Fibroblast of lung (primary cell): ENCODE measurements around the gene CYP2C18. TPM values are rescaled to one million over a fixed set of nuclear protein-coding genes. Genes with fewer than 3 reads are reported as not detected.
"Not testable (repeated sequence)": the region's sequence is repeated elsewhere in the genome, so short reads cannot be mapped to it uniquely, and the experiment has no call there.

Source experiments
- DNase-seq, 2 donors: peaks; one replicate each; pipeline versions ENCODE4 v3.0.0 to v3.0.0-alpha.2; 2010; ENCODE audit warnings: low read depth in 2 of 2
- H2AFZ ChIP-seq: 2 replicates; pipeline ENCODE4 v1.5.1; 2012; ENCODE audit warnings: low read length, control low read depth, inconsistent platforms
- H3K27ac ChIP-seq: 2 replicates; pipeline ENCODE4 v1.5.1; 2011; ENCODE audit warnings: low read length, control low read depth; ENCODE audit not compliant: insufficient read depth
- H3K27me3 ChIP-seq: 2 replicates; pipeline ENCODE4 v1.5.1; 2011; ENCODE audit warnings: mild to moderate bottlenecking, low read length; ENCODE audit not compliant: control insufficient read depth, insufficient read depth
- H3K36me3 ChIP-seq: 2 replicates; pipeline ENCODE4 v1.5.1; 2011; ENCODE audit warnings: low read length; ENCODE audit not compliant: control insufficient read depth, insufficient read depth
- H3K4me1 ChIP-seq: 2 replicates; pipeline ENCODE4 v1.5.1; 2011; ENCODE audit warnings: low read length; ENCODE audit not compliant: control insufficient read depth, insufficient read depth; ENCODE audit errors: extremely low read depth
- H3K4me2 ChIP-seq: 2 replicates; pipeline ENCODE4 v1.5.1; 2011; ENCODE audit warnings: low read length, control low read depth; ENCODE audit not compliant: insufficient read depth; ENCODE audit errors: extremely low read depth
- H3K4me3 ChIP-seq, 4 experiments: fragments of 200-600 bp in 1 of 4; sonication (generic) in 1 of 4; replicated peaks in 1 of 4; 2 replicates each; pipeline ENCODE4 v1.5.1; 2011 to 2016; ENCODE audit warnings: low read length in 4 of 4, low read depth in 3 of 4, mild to moderate bottlenecking in 3 of 4, control low read depth in 2 of 4, inconsistent platforms in 1 of 4, mixed read lengths in 1 of 4; ENCODE audit not compliant: insufficient read depth in 1 of 4; ENCODE audit errors: control extremely low read depth in 1 of 4
- H3K79me2 ChIP-seq: 2 replicates; pipeline ENCODE4 v1.5.1; 2012; ENCODE audit warnings: mild to moderate bottlenecking, low read length, inconsistent platforms; ENCODE audit not compliant: control insufficient read depth, insufficient read depth
- H3K9ac ChIP-seq: 2 replicates; pipeline ENCODE4 v1.5.1; 2011; ENCODE audit warnings: mild to moderate bottlenecking, low read length, control low read depth; ENCODE audit not compliant: insufficient read depth
- H3K9me3 ChIP-seq: 2 replicates; pipeline ENCODE4 v1.5.1; 2012; ENCODE audit warnings: low read depth, low read length; ENCODE audit not compliant: control insufficient read depth, insufficient read depth
- H4K20me1 ChIP-seq: 2 replicates; pipeline ENCODE4 v1.5.1; 2011; ENCODE audit warnings: low read length; ENCODE audit not compliant: control insufficient read depth, insufficient read depth; ENCODE audit errors: extremely low read depth
- EZH2 ChIP-seq: IDR thresholded peaks from 2 replicates; pipeline ENCODE4 v1.5.1; 2012; ENCODE audit warnings: low read length, control low read depth, mild to moderate bottlenecking; ENCODE audit errors: missing control alignments
- polyA plus RNA-seq, 2 donors: library from polyadenylated mRNA; depleted of rRNA in 1 of 2; stranded (reverse) in 1 of 2; unstranded in 1 of 2; fragments of >200 nt; gene quantifications; 2 replicates each; pipeline ENCODE4 v1.2.1, GENCODE V29; 2011 to 2012; ENCODE audit warnings: missing spikeins in 1 of 2
- total RNA-seq: library from RNA; depleted of rRNA; stranded (reverse); fragments of >200 nt; gene quantifications from 2 replicates; pipeline ENCODE4 v1.2.1, GENCODE V29; 2014
- TF ChIP-seq, protein P1 (sequence below), 2 donors: IDR thresholded peaks in 1 of 2; conservative IDR thresholded peaks in 1 of 2; 1 replicate in 1 of 2; 2 replicates in 1 of 2; pipeline ENCODE4 v1.5.1; 2011 to 2012; ENCODE audit warnings: low read length in 2 of 2, control low read depth in 1 of 2, inconsistent platforms in 1 of 2, low read depth in 1 of 2, mild to moderate bottlenecking in 1 of 2

Gene CYP2C18
- total and polyA plus RNA-seq, 2 donors (not counting 1 experiment from before 2014, with no cell fraction given): 0.02 TPM; not detected in 1

- Histone ChIP-seq H3K27ac (no peak overlapping the region), H3K9me3 (no peaks in the 10 kb centered on the region), H3K79me2 (no peaks in the 10 kb centered on the region), H3K4me2 (no peak overlapping the region), H3K4me1 (no peaks in the 10 kb centered on the region), H2AFZ (no peak overlapping the region), H3K9ac (no peak overlapping the region), H3K36me3 (no peaks in the 10 kb centered on the region), H4K20me1 (no peaks in the 10 kb centered on the region), H3K27me3 (no peaks in the 10 kb centered on the region), H3K4me3 (no peak overlapping the region)
- DNase-seq: no peak
- TF ChIP-seq EZH2: no peak
These were observed 42.0 kb upstream of the CYP2C18 start for GRCh38 chr10:94641480-94641879.

GRCh38 chr10:94644352-94644751 lies 39.2 kb upstream of the CYP2C18 start:
- Histone ChIP-seq H3K36me3 (no peaks in the 10 kb centered on the region), H3K79me2 (no peaks in the 10 kb centered on the region), H3K9me3 (no peaks in the 10 kb centered on the region), H3K4me1 (no peaks in the 10 kb centered on the region), H4K20me1 (no peaks in the 10 kb centered on the region), H3K27ac (no peak overlapping the region), H3K4me3 (no peak overlapping the region), H3K9ac (no peak overlapping the region), H3K27me3 (no peaks in the 10 kb centered on the region), H3K4me2 (no peak overlapping the region), H2AFZ (no peak overlapping the region)
- TF ChIP-seq, protein P1, sequence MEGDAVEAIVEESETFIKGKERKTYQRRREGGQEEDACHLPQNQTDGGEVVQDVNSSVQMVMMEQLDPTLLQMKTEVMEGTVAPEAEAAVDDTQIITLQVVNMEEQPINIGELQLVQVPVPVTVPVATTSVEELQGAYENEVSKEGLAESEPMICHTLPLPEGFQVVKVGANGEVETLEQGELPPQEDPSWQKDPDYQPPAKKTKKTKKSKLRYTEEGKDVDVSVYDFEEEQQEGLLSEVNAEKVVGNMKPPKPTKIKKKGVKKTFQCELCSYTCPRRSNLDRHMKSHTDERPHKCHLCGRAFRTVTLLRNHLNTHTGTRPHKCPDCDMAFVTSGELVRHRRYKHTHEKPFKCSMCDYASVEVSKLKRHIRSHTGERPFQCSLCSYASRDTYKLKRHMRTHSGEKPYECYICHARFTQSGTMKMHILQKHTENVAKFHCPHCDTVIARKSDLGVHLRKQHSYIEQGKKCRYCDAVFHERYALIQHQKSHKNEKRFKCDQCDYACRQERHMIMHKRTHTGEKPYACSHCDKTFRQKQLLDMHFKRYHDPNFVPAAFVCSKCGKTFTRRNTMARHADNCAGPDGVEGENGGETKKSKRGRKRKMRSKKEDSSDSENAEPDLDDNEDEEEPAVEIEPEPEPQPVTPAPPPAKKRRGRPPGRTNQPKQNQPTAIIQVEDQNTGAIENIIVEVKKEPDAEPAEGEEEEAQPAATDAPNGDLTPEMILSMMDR (conservative IDR thresholded peaks at IDR 0.05 in 1 of 2, IDR thresholded peaks at IDR 0.05 in 1 of 2; ENCODE audit: low read depth in 1 of 2, low read length in 2 of 2): no peak
- no peak for TF ChIP-seq EZH2
- no peak for DNase-seq

- no peak overlapping the region for H3K4me3 ChIP-seq
- H3K27me3 ChIP-seq: no peaks in the 10 kb centered on the region
- DNase-seq: no peak
- TF ChIP-seq, protein P1 (conservative IDR thresholded peaks at IDR 0.05 in 1 of 2, IDR thresholded peaks at IDR 0.05 in 1 of 2; ENCODE audit: low read depth in 1 of 2, low read length in 2 of 2): no peak
- TF ChIP-seq EZH2: no peak
- no peak overlapping the region for H3K27ac ChIP-seq
- H3K9ac ChIP-seq: no peak overlapping the region
- no peaks in the 10 kb centered on the region for H3K9me3 ChIP-seq
- no peak overlapping the region for H2AFZ ChIP-seq
- H4K20me1 ChIP-seq: no peaks in the 10 kb centered on the region
- H3K79me2 ChIP-seq: no peaks in the 10 kb centered on the region
- no peaks in the 10 kb centered on the region for H3K4me1 ChIP-seq
- no peak overlapping the region for H3K4me2 ChIP-seq
- H3K36me3 ChIP-seq: no peaks in the 10 kb centered on the region
These were observed 38.2 kb upstream of the CYP2C18 start for GRCh38 chr10:94645285-94645684.

DNA sequence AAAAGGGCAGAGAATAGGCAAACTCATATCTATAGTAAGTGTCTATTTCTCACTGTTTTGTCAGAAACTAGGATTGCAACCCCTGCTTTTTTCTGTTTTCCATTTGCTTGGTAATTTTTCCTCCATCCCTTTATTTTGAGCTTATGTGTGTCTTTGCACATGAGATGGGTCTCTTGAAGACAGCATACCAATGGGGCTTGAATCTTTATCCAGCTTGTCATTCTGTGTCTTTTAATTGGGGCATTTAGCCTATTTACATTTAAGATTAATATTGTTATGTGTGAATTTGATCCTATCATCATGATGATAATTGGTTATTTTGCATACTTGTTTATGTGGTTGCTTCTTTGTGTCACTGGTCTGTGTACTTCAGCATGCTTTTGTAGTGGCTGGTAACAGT lies 28.3 kb upstream of the CYP2C18 start:
- H3K36me3 ChIP-seq, H3K27ac ChIP-seq, H3K9ac ChIP-seq, H3K4me3 ChIP-seq, H3K9me3 ChIP-seq, H3K4me1 ChIP-seq, H2AFZ ChIP-seq, H4K20me1 ChIP-seq, H3K4me2 ChIP-seq, H3K79me2 ChIP-seq, DNase-seq, H3K27me3 ChIP-seq: not testable (repeated sequence)

- H3K9ac ChIP-seq, DNase-seq, H3K4me2 ChIP-seq, H4K20me1 ChIP-seq, H3K4me3 ChIP-seq, H3K27ac ChIP-seq, H3K27me3 ChIP-seq, H3K9me3 ChIP-seq, H3K79me2 ChIP-seq, H3K4me1 ChIP-seq, H2AFZ ChIP-seq, H3K36me3 ChIP-seq: not testable (repeated sequence)
These were observed 20.5 kb upstream of the CYP2C18 start for GRCh38 chr10:94663061-94663460.
